HepG2 (cell line): ENCODE results near the gene CFAP206. TPM values are rescaled to one million over a fixed set of nuclear protein-coding genes. Genes with fewer than 3 reads are reported as not detected.

Experiments used
- CREB1 ChIP-seq, 2 experiments: fragments of 450-650 bp in 1 of 2; IDR thresholded peaks; 2 replicates each; pipeline ENCODE4 v1.6.1; 2016 to 2017; ENCODE audit warnings: control low read depth in 1 of 2, mild to moderate bottlenecking in 1 of 2, missing compliant biosample characterization in 1 of 2, missing genetic modification characterization in 1 of 2
- FOXJ3 ChIP-seq: sonication (generic); formaldehyde crosslinking; IDR thresholded peaks from 2 replicates; pipeline ENCODE4 v1.4.0; 2020; ENCODE audit warnings: missing genetic modification reagents, mild to moderate bottlenecking, borderline replicate concordance
- HMG20B ChIP-seq: conservative IDR thresholded peaks from 2 replicates; pipeline ENCODE4 v1.6.1; 2016; ENCODE audit warnings: missing genetic modification reagents, missing compliant biosample characterization
- JUND ChIP-seq: sonication (generic); formaldehyde crosslinking; IDR thresholded peaks from 2 replicates; pipeline ENCODE4 v1.8.0; 2022; ENCODE audit warnings: mild to moderate bottlenecking, missing genetic modification reagents
- KLF11 ChIP-seq: IDR thresholded peaks from 2 replicates; pipeline ENCODE4 v1.6.1; 2016; ENCODE audit warnings: missing compliant biosample characterization
- MEF2D ChIP-seq: sonication (generic); formaldehyde crosslinking; IDR thresholded peaks from 2 replicates; pipeline ENCODE4 v1.5.1; 2020; ENCODE audit warnings: mild to moderate bottlenecking, missing genetic modification reagents
- MLLT10 ChIP-seq: sonication (generic); formaldehyde crosslinking; IDR thresholded peaks from 2 replicates; pipeline ENCODE4 v1.4.0; 2020; ENCODE audit warnings: missing genetic modification reagents
- NFATC3 ChIP-seq: sonication (generic); formaldehyde crosslinking; IDR thresholded peaks from 2 replicates; pipeline ENCODE4 v1.5.1; 2020; ENCODE audit warnings: mild to moderate bottlenecking, missing genetic modification reagents
- PATZ1 ChIP-seq: sonication (generic); formaldehyde crosslinking; IDR thresholded peaks from 2 replicates; pipeline ENCODE4 v1.4.0; 2020; ENCODE audit warnings: missing genetic modification reagents
- RNF2 ChIP-seq: fragments of 450-650 bp; conservative IDR thresholded peaks from 2 replicates; pipeline ENCODE4 v1.6.1; 2016; ENCODE audit warnings: low read depth
- SNAI1 ChIP-seq: sonication (generic); formaldehyde crosslinking; IDR thresholded peaks from 2 replicates; pipeline ENCODE4 v1.5.0; 2020; ENCODE audit warnings: mild to moderate bottlenecking, missing genetic modification reagents, borderline replicate concordance
- TCF7L2 ChIP-seq: IDR thresholded peaks from 2 replicates; pipeline ENCODE4 v1.6.1; 2011; ENCODE audit warnings: mild to moderate bottlenecking, low read depth, low read length, moderate library complexity
- TFE3 ChIP-seq: IDR thresholded peaks from 2 replicates; pipeline ENCODE4 v1.6.1; 2016
- TRIM22 ChIP-seq: fragments of 450-650 bp; IDR thresholded peaks from 2 replicates; pipeline ENCODE4 v1.6.1; 2017
- YEATS2 ChIP-seq: sonication (generic); formaldehyde crosslinking; IDR thresholded peaks from 2 replicates; pipeline ENCODE4 v1.4.0; 2020; ENCODE audit warnings: missing genetic modification reagents, borderline replicate concordance
- ZBED4 ChIP-seq: sonication (generic); formaldehyde crosslinking; IDR thresholded peaks from 2 replicates; pipeline ENCODE4 v1.4.0; 2020; ENCODE audit warnings: missing genetic modification reagents, borderline replicate concordance
- ZMAT3 ChIP-seq: sonication (generic); formaldehyde crosslinking; conservative IDR thresholded peaks from 2 replicates; pipeline ENCODE4 v1.7.0; 2021; ENCODE audit warnings: missing genetic modification reagents
- ZNF256 ChIP-seq: sonication (generic); formaldehyde crosslinking; conservative IDR thresholded peaks from 2 replicates; pipeline ENCODE4 v1.4.0; 2020; ENCODE audit warnings: missing genetic modification reagents
- ZNF530 ChIP-seq: sonication (generic); formaldehyde crosslinking; IDR thresholded peaks from 2 replicates; pipeline ENCODE4 v1.5.0; 2020; ENCODE audit warnings: low read depth, mild to moderate bottlenecking, missing genetic modification reagents
- ZNF710 ChIP-seq: sonication (generic); formaldehyde crosslinking; IDR thresholded peaks from 2 replicates; pipeline ENCODE4 v1.5.0; 2020; ENCODE audit warnings: mild to moderate bottlenecking, missing genetic modification reagents, borderline replicate concordance
- polyA plus RNA-seq, 8 experiments: library from polyadenylated mRNA; depleted of rRNA in 3 of 8; stranded (reverse) in 7 of 8; unstranded in 1 of 8; fragments of >200 nt; fragmentation: Illumina TruSeq in 4 of 8; extraction: Trizol in 4 of 8; gene quantifications; 2 replicates each; pipeline versions ENCODE4 v1.2.1 to v1.2.3, GENCODE V29; 2011 to 2016; ENCODE audit warnings: low read depth in 4 of 8, missing spikeins in 1 of 8, mixed read lengths in 1 of 8; ENCODE audit not compliant: insufficient read depth in 1 of 8
- total RNA-seq, 5 experiments: library from RNA; depleted of rRNA; stranded (reverse); fragments of >200 nt; fragmentation: Illumina TruSeq; extraction: Trizol; gene quantifications; 2 replicates each; pipeline ENCODE4 v1.2.3, GENCODE V29; 2016; ENCODE audit warnings: low read depth in 1 of 5

Gene CFAP206
- total and polyA plus RNA-seq, 2 of the 13 experiments (the other 11 are each of a cell fraction or from before 2014, with no cell fraction given): not detected

- TF ChIP-seq ZNF530 (0 out of 2 replicates have a peak, but pooled peaks have one; percentile 67), ZNF256 (CRISPR knock-in tag) (peak; percentile 65; the same call in 1 of the 2 replicates), NFATC3 (no peak), RNF2 (no peak), YEATS2 (CRISPR knock-in tag) (peak; percentile 66; the same call in 1 of the 2 replicates), CREB1 (IDR thresholded peaks at IDR 0.05) (peak; percentile 78), CREB1 (CRISPR knock-in tag; IDR thresholded peaks at IDR 0.05) (no peak), SNAI1 (CRISPR knock-in tag) (0 out of 2 replicates have a peak, but pooled peaks have one; percentile 62), ZBED4 (CRISPR knock-in tag) (peak; percentile 84; the same call in 1 of the 2 replicates), PATZ1 (CRISPR knock-in tag) (peak; percentile 31; the same call in 1 of the 2 replicates), ZNF710 (CRISPR knock-in tag) (0 out of 2 replicates have a peak, but pooled peaks have one; percentile 34), HMG20B (CRISPR knock-in tag) (peak; percentile 70; the same call in 1 of the 2 replicates), TFE3 (CRISPR knock-in tag) (peak; percentile 87), MLLT10 (no peak), TRIM22 (no peak), ZMAT3 (CRISPR knock-in tag) (peak; percentile 81), MEF2D (CRISPR knock-in tag) (0 out of 2 replicates have a peak, but pooled peaks have one; percentile 56), JUND (CRISPR knock-in tag) (0 out of 2 replicates have a peak, but pooled peaks have one; percentile 23), TCF7L2 (no peak), KLF11 (CRISPR knock-in tag) (peak; percentile 98), FOXJ3 (no peak)
Observed at GRCh38 chr6:87436435-87436834, 28.7 kb downstream of the CFAP206 start (continued).
